Stomach (tissue), 4 donors: Measurements from ENCODE around the gene CCDC38.

Experiments
- CTCF ChIP-seq, 7 experiments: fragments of 450-650 bp in 4 of 7; fragments of 200-600 bp in 3 of 7; sonication (generic) in 3 of 7; IDR thresholded peaks; one replicate each; pipeline ENCODE4 v1.5.1; 2016 to 2019; ENCODE audit warnings: antibody characterized with exemption in 7 of 7, control low read depth in 2 of 7, mild to moderate bottlenecking in 1 of 7
- POLR2A ChIP-seq, 4 donors: fragments of 450-650 bp; IDR thresholded peaks; one replicate each; pipeline ENCODE4 v1.6.1; 2016; ENCODE audit warnings: antibody characterized with exemption in 4 of 4, control low read depth in 2 of 4, mild to moderate bottlenecking in 1 of 4, moderate library complexity in 1 of 4

GRCh38 chr12:95829395-95829794, 113.0 kb downstream of the CCDC38 start:
- TF ChIP-seq CTCF (IDR thresholded peaks at IDR 0.05) (no peak), POLR2A (IDR thresholded peaks at IDR 0.05) (no peak)
